Motor neuron (in vitro differentiated cells): Measurements from ENCODE around the gene FKBP3. TPM values are rescaled to one million over a fixed set of nuclear protein-coding genes. Genes with fewer than 3 reads are reported as not detected.
"Not testable (repeated sequence)": the region's sequence is repeated elsewhere in the genome, so short reads cannot be mapped to it uniquely, and the experiment has no call there.

ENCODE experiments used
- ATAC-seq, 8 experiments: fragments of 200-7000 bp; cut with Tn5 transposase; replicated peaks in 6 of 8; 2 replicates each; pipeline ENCODE4 v1.8.0; 2021; ENCODE audit warnings: mild to moderate bottlenecking in 8 of 8, moderate library complexity in 8 of 8
- H3K27ac ChIP-seq, 2 donors: fragments of 250-450 bp; sonication (Bioruptor Pico); 2 replicates each; pipeline ENCODE4 v1.9.0; 2021; ENCODE audit warnings: antibody characterized with exemption in 2 of 2, mild to moderate bottlenecking in 2 of 2, moderate library complexity in 1 of 2
- H3K4me1 ChIP-seq, 2 donors: fragments of 250-450 bp; sonication (Bioruptor Pico); replicated peaks in 1 of 2; 2 replicates each; pipeline ENCODE4 v1.6.1; 2021; ENCODE audit warnings: antibody characterized with exemption in 2 of 2, mild to moderate bottlenecking in 2 of 2, moderate library complexity in 1 of 2
- H3K4me3 ChIP-seq, 5 donors: fragments of 250-450 bp; sonication (Bioruptor Pico); 2 replicates each; pipeline ENCODE4 v1.9.0; 2021; ENCODE audit warnings: antibody characterized with exemption in 5 of 5, mild to moderate bottlenecking in 5 of 5, moderate library complexity in 4 of 5
- WGBS, 10 experiments: fragments of 450-650 bp; shearing (Covaris generic); methylation state at CpG; one replicate each; pipeline ENCODE4 v1.0.0; 2022; 5-methylcytosine and 5-hydroxymethylcytosine counted together
- in situ Hi-C, 9 experiments: fragments of 400-800 bp; cut with MboI; loops; one replicate each; pipeline ENCODE4 v1.15.0; 2021; ENCODE audit warnings: low sequenced_read_pairs in 9 of 9, low pct_unique_long_range_greater_than_20kb in 2 of 9; ENCODE audit not compliant: unreplicated experiment in 9 of 9
- total RNA-seq, 8 experiments: library from RNA; unstranded; fragments of 300-600 nt; gene quantifications; 2 replicates each; pipeline versions ENCODE4 v1.2.3 to v1.2.4, GENCODE V29; 2022

The FKBP3 gene
- total RNA-seq: 100 to 1,000 TPM in 4 of 8 experiments, 10 to 100 TPM in 4; 38.1 to 126 (median 96.1) TPM

GRCh38 chr14:45134051-45134958 lies at the start of gene FKBP3:
TSS of gene FKBP3 (minus strand) at chr14:45134481. CDS start at chr14:45134456, 25 bp downstream.
- H3K4me3 ChIP-seq: peak within 1 kb of the TSS; percentile 64 to 93 (median 85)
- 0 to 3% (median 0%) methylated on average over 1 to 10 of the region's 53 CpGs; no CpG with 5 or more reads in 2 of the 10 experiments for WGBS, 10 experiments
- H3K4me1 ChIP-seq: peaks cover 7 to 12% of the 10 kb centered on the region in 2 donors
- in situ Hi-C loops: no loop called here
- H3K27ac ChIP-seq: peak within 1 kb of the TSS; percentile 97
- ATAC-seq: peak; percentile 81 to 93 (median 90)

DNA sequence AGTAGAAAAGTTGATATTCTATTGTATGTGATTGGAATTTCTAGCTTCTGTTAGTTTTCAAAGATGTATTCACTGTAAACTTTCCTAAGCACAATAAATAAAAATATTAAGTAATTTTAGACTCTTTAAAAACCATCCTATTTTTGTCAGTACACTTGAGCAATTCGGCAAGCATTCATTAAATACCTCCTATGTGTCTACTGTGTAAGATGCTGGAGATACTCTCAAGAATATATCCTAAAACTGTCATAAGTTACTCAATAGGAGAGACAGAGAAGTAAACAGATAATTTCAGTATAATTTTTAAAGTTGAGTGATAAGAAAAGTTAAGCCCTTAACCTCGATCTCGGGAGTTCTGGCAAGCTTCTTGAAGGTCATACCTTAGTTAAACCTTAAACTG lies 47.5 kb upstream of the FKBP3 start:
- in situ Hi-C loops: no loop called here
- no peak overlapping the region for H3K4me3 ChIP-seq
- H3K4me1 ChIP-seq: no peaks in the 10 kb centered on the region
- no peak for ATAC-seq
- H3K27ac ChIP-seq: no peak overlapping the region
- WGBS, 10 experiments: 77 to 100% (median 93%) methylated on average over 1 to 3 of the region's 3 CpGs

DNA sequence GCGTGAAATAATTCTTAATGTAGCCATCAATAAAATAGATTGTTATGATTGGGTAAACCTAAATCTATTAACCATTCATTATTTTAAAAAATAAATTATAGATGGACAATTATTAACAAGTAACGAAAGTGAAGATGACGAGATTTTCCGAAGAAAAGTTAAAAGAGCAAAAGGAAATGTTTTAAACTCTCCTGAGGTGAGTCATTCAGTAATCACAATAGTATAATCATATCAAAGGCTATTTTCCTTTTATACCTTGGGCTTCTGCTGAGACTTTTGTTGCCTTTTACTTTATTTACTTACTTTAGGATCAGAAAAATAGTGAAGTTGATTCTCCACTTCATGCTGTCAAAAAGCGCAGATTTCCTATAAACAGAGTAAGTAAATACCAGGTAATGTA lies 47.0 kb upstream of the FKBP3 start:
- Histone ChIP-seq H3K27ac (no peak overlapping the region), H3K4me3 (no peak overlapping the region), H3K4me1 (no peaks in the 10 kb centered on the region)
- no peak for ATAC-seq
- in situ Hi-C loops: no loop called here
- 88 to 100% (median 96%) methylated on average over 3 to 5 of the region's 5 CpGs for whole genome bisulfite sequencing, 10 experiments

DNA sequence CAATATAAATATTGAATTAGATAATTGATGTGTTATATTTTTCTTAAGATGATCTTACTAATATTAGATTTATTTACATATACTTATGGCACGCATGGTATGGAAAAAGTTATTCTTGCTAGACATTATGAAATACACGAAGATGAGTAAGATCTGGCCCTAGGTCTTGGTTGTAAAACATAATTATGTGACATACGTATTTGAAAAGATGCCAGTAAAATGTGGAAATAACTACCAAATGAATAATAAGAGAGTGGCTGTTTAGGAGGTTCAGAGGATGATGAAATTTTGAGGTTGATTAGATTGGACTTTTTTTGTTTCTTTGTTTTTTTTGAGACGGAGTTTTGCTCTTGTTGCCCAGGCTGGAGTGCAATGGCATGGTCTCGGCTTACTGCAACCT lies 42.8 kb upstream of the FKBP3 start:
- H3K4me3 ChIP-seq: no peak overlapping the region
- H3K27ac ChIP-seq: no peak overlapping the region
- in situ Hi-C loops: no loop called here
- WGBS, 10 experiments: 45 to 100% (median 91%) methylated on average over 2 to 5 of the region's 5 CpGs; no CpG with 5 or more reads in 1 of the 10 experiments
- no peaks in the 10 kb centered on the region for H3K4me1 ChIP-seq
- no peak for ATAC-seq

GRCh38 chr14:45169906-45170305 lies 35.6 kb upstream of the FKBP3 start:
- H3K4me3 ChIP-seq: no peak overlapping the region
- H3K4me1 ChIP-seq: no peaks in the 10 kb centered on the region
- ATAC-seq: no peak
- no peak overlapping the region for H3K27ac ChIP-seq
- in situ Hi-C loops: no loop called here

DNA sequence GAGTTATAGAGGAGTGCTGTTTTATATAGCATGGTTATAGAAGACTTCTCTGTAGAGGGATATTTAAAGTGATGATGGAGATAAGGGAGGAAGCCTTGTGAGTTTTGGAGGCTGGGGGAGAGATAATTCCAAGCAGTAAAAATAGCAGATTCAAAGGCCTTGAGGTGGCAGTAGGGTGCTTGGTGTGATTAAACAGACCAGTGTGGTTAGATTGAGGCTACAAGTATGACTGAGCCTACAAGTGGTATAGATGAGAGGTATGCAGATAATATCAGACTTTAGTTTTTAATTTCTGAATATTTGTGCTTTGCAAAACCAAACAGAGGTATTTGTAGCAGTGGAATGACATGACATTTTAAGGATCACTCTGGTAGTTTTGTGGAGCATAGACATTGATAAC lies 21.8 kb upstream of the FKBP3 start:
- Histone ChIP-seq H3K4me1 (no peaks in the 10 kb centered on the region), H3K27ac (no peak overlapping the region), H3K4me3 (no peak overlapping the region)
- in situ Hi-C loops: no loop called here
- ATAC-seq: no peak

GRCh38 chr14:45150386-45150890 lies 16.2 kb upstream of the FKBP3 start:
- no peaks in the 10 kb centered on the region for H3K4me1 ChIP-seq
- 61 to 100% (median 88%) methylated on average over 2 to 4 of the region's 4 CpGs for WGBS, 10 experiments
- in situ Hi-C loops: no loop called here
- no peak for ATAC-seq
- no peak overlapping the region for H3K4me3 ChIP-seq
- no peak overlapping the region for H3K27ac ChIP-seq

DNA sequence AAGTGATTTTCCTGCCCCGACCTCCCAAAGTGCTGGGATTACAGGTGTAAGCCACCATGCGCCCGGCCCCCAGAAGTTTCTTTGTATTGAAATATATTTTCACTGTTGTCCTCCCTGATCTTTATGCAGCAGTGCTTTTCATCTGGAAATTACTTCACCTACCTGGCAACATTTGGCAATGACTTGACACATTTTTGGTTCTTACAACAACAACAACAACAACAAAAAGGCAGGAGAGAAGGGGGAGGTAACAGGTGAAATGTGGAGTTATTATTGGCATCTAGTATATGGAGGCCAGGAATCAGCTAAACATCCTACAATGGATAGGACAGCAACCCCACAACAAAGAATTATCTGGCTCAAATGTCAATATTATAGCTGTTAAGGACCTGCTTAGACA lies 15.3 kb upstream of the FKBP3 start:
- no peaks in the 10 kb centered on the region for H3K4me1 ChIP-seq
- 67 to 100% (median 100%) methylated on average over 1 to 3 of the region's 3 CpGs; no CpG with 5 or more reads in 1 of the 10 experiments for WGBS, 10 experiments
- in situ Hi-C loops: no loop called here
- no peak overlapping the region for H3K4me3 ChIP-seq
- no peak overlapping the region for H3K27ac ChIP-seq
- no peak for ATAC-seq

- in situ Hi-C loops: no loop called here
These were observed 10.9 kb upstream of the FKBP3 start for GRCh38 chr14:45145214-45145613.

GRCh38 chr14:45144658-45145057 lies 10.4 kb upstream of the FKBP3 start:
- H3K27ac ChIP-seq: no peak overlapping the region
- in situ Hi-C loops: no loop called here
- ATAC-seq: no peak
- no peak overlapping the region for H3K4me3 ChIP-seq
- H3K4me1 ChIP-seq: no peaks in the 10 kb centered on the region

More at GRCh38 chr14:45145214-45145613, 10.9 kb upstream of the FKBP3 start:
- WGBS, 10 experiments: 60 to 100% (median 91%) methylated on average over 1 to 2 of the region's 3 CpGs; no CpG with 5 or more reads in 6 of the 10 experiments
- Histone ChIP-seq H3K4me3 (no peak overlapping the region), H3K27ac (no peak overlapping the region), H3K4me1 (no peaks in the 10 kb centered on the region)
- no peak for ATAC-seq

DNA sequence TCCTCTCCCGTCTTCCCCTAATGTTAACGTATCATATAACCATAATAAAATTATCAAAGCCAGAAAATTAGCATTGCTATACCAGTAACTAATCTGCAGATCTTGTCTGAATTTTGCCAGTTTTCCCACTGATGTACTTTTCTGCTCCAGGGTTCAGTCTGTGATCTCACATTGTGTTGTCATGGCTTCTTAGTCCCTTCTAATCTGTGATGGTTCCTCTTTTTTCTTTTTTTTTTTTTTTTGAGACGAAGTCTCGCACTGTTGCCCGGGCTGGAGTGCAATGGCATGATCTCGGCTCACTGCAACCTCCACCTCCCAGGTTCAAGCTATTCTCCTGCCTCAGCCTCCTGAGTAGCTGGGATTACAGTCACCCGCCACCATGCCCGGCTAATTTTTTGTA lies 7.8 kb upstream of the FKBP3 start:
- ATAC-seq, H3K4me3 ChIP-seq, H3K4me1 ChIP-seq, H3K27ac ChIP-seq, in situ Hi-C loops: not testable (repeated sequence)
- 86 to 100% (median 95%) methylated on average over 1 to 5 of the region's 8 CpGs; no CpG with 5 or more reads in 2 of the 10 experiments for WGBS, 10 experiments

DNA sequence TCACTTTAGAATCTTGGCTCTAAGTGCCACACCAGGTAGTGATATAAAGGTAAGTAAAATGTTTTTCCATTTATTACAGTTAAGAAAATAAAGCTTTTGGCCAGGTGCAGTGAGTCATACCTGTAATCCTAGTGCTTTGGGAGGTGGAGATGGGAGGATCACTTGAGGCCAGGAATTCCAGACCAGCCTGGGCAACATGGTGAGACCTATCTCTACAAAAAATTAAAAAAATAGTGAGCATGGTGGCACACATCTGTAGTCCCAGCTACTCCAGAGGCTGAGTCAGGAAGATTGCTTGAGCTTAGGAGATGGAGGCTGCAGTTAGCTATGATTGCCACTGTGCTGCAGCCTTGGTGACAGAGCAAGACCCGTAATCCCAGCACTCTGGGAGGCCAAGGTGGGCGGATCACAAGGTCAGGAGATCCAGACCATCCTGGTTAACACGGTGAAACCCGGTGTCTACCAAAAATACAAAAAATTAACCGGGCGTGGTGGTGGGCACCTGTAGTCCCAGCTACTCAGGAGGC lies 6.4 kb upstream of the FKBP3 start:
- no peak overlapping the region for H3K27ac ChIP-seq
- WGBS, 10 experiments: 86 to 100% (median 100%) methylated on average over 2 to 6 of the region's 6 CpGs; no CpG with 5 or more reads in 3 of the 10 experiments
- in situ Hi-C loops: no loop called here
- ATAC-seq: no peak
- peaks cover 2 to 7% of the 10 kb centered on the region in 2 donors for H3K4me1 ChIP-seq
- H3K4me3 ChIP-seq: no peak overlapping the region

GRCh38 chr14:45136399-45136798 lies 2.1 kb upstream of the FKBP3 start:
- no peak for ATAC-seq
- peaks cover 7 to 12% of the 10 kb centered on the region in 2 donors for H3K4me1 ChIP-seq
- WGBS, 10 experiments: 0 to 20% (median 1%) methylated on average over 1 to 6 of the region's 7 CpGs; no CpG with 5 or more reads in 4 of the 10 experiments
- in situ Hi-C loops: no loop called here
- peak overlapping the region; percentile 64 to 93 (median 85) for H3K4me3 ChIP-seq
- peak overlapping the region in 1 of 2 donors; percentile 15 for H3K27ac ChIP-seq
